Smooth muscle cell (in vitro differentiated cells): ENCODE results near the gene MIB1. TPM values are rescaled to one million over a fixed set of nuclear protein-coding genes. Genes with fewer than 3 reads are reported as not detected.

ENCODE experiments used
- DNase-seq: peaks from one replicate; lab custom pipeline; 2025; ENCODE audit not compliant: unreplicated experiment; lab: John Stamatoyannopoulos, UW
- H2AFZ ChIP-seq: fragments of 200-600 bp; sonication (generic); 2 replicates; pipeline ENCODE4 v1.6.0; 2016; ENCODE audit warnings: antibody characterized with exemption, low read depth, mild to moderate bottlenecking
- H3F3A ChIP-seq: fragments of 200-600 bp; sonication (generic); 2 replicates; pipeline ENCODE4 v1.6.0; 2017; ENCODE audit warnings: antibody characterized with exemption, low read depth
- H3K27ac ChIP-seq: fragments of 200-600 bp; sonication (generic); 2 replicates; pipeline ENCODE4 v1.5.1; 2016; ENCODE audit warnings: low read depth, mild to moderate bottlenecking
- H3K27me3 ChIP-seq: fragments of 200-600 bp; sonication (generic); 2 replicates; pipeline ENCODE4 v1.6.1; 2016; ENCODE audit warnings: low read depth, mild to moderate bottlenecking
- H3K36me3 ChIP-seq: fragments of 200-600 bp; sonication (generic); 2 replicates; pipeline ENCODE4 v1.5.1; 2016; ENCODE audit warnings: low read depth
- H3K4me1 ChIP-seq: fragments of 200-600 bp; sonication (generic); 2 replicates; pipeline ENCODE4 v1.5.1; 2016; ENCODE audit warnings: low read depth
- H3K4me2 ChIP-seq: fragments of 200-600 bp; sonication (generic); 2 replicates; pipeline ENCODE4 v1.6.0; 2016; ENCODE audit warnings: mild to moderate bottlenecking
- H3K4me3 ChIP-seq: fragments of 200-600 bp; sonication (generic); 2 replicates; pipeline ENCODE4 v1.5.1; 2016; ENCODE audit warnings: mild to moderate bottlenecking
- H3K79me2 ChIP-seq: fragments of 200-600 bp; sonication (generic); 2 replicates; pipeline ENCODE4 v1.6.0; 2016; ENCODE audit warnings: low read depth, mild to moderate bottlenecking
- H3K9ac ChIP-seq: fragments of 200-600 bp; sonication (generic); 2 replicates; pipeline ENCODE4 v1.6.0; 2016; ENCODE audit warnings: low read depth
- H3K9me3 ChIP-seq: fragments of 200-600 bp; sonication (generic); replicated peaks from 2 replicates; pipeline ENCODE4 v1.5.1; 2016; ENCODE audit warnings: low read depth
- H4K20me1 ChIP-seq: fragments of 200-600 bp; sonication (generic); 2 replicates; pipeline ENCODE4 v1.6.0; 2016; ENCODE audit warnings: low read depth
- WGBS: methylation state at CpG from one replicate; pipeline ENCODE4 v1.1.7; 2016; ENCODE audit warnings: low lambda C conversion rate; 5-methylcytosine and 5-hydroxymethylcytosine counted together
- polyA plus RNA-seq: library from polyadenylated mRNA; unstranded; fragments of >200 nt; fragmentation: Nextera tagmentation; extraction: Ambion mirVana; gene quantifications from 2 replicates; pipeline ENCODE4 v1.2.1, GENCODE V29; 2016
- total RNA-seq: library from RNA; depleted of rRNA; stranded (reverse); fragments of >200 nt; gene quantifications from 2 replicates; pipeline ENCODE4 v1.2.3, GENCODE V29; 2014
- TF ChIP-seq, protein P1 (sequence below): fragments of 200-600 bp; sonication (generic); IDR thresholded peaks from 2 replicates; pipeline ENCODE4 v1.5.1; 2017; ENCODE audit warnings: borderline replicate concordance, mild to moderate bottlenecking, antibody characterized with exemption; ENCODE audit not compliant: insufficient read depth, poor library complexity, severe bottlenecking

The MIB1 gene
- total and polyA plus RNA-seq, 2 experiments from 2014 or later: 9.2 to 69.1 TPM

DNA sequence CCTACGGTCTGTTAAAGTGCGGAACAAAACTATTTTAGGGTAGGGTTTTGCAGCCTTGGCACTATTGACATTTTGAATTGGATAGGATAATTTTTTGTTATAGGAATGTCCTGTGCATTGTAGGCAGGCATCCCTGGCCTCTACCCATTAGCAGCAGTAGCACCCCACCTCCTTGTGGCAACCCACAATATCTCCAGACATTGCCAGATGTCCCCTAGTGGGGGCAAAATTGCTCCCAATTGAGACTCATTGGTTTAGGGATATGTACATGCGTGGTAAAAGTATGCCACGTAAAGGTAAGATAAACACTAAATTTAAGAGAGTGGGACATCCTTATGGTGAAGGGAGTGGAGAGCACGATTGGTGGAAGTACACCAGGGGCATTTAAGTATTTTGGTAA lies 4.6 kb downstream of the MIB1 start:
- Histone ChIP-seq H3K27me3 (no peaks in the 10 kb centered on the region), H3K79me2 (peaks cover 89% of the 10 kb centered on the region), H3K27ac (no peak overlapping the region), H2AFZ (no peak overlapping the region), H3K4me2 (no peak overlapping the region), H4K20me1 (peaks cover 88% of the 10 kb centered on the region), H3K9me3 (no peaks in the 10 kb centered on the region), H3K4me3 (no peak overlapping the region), H3F3A (no peaks in the 10 kb centered on the region), H3K4me1 (peaks cover 44% of the 10 kb centered on the region), H3K9ac (no peak overlapping the region), H3K36me3 (no peaks in the 10 kb centered on the region)
- TF ChIP-seq, protein P1, sequence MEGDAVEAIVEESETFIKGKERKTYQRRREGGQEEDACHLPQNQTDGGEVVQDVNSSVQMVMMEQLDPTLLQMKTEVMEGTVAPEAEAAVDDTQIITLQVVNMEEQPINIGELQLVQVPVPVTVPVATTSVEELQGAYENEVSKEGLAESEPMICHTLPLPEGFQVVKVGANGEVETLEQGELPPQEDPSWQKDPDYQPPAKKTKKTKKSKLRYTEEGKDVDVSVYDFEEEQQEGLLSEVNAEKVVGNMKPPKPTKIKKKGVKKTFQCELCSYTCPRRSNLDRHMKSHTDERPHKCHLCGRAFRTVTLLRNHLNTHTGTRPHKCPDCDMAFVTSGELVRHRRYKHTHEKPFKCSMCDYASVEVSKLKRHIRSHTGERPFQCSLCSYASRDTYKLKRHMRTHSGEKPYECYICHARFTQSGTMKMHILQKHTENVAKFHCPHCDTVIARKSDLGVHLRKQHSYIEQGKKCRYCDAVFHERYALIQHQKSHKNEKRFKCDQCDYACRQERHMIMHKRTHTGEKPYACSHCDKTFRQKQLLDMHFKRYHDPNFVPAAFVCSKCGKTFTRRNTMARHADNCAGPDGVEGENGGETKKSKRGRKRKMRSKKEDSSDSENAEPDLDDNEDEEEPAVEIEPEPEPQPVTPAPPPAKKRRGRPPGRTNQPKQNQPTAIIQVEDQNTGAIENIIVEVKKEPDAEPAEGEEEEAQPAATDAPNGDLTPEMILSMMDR: no peak
- DNase-seq: no peak
- 97% methylated on average over 5 of the region's 5 CpGs for WGBS

DNA sequence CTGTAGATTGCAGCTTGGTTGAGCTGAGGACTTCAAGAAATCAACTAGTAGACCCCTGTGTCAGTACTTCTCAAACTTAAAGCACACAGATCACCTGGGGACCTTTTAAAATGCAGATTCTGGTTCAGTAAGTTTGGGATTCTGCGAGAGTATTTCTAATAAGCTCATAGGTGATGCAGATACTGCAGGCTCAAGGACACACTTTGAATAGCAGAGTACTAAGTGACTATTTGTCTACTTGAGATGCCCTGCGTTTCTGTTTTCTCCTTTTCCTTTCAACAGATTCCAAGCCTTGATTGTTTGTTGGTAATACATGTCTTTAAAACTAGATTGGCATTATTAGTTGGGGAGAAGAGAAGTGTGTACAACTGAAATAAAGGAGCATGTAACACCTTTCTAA lies 6.7 kb downstream of the MIB1 start:
- H3K4me3 ChIP-seq: no peak overlapping the region
- H4K20me1 ChIP-seq: peaks cover 100% of the 10 kb centered on the region
- H2AFZ ChIP-seq: no peak overlapping the region
- H3F3A ChIP-seq: no peaks in the 10 kb centered on the region
- peak overlapping the region; percentile 12 for H3K4me2 ChIP-seq
- TF ChIP-seq, protein P1: no peak
- no peak overlapping the region for H3K27ac ChIP-seq
- peaks cover 42% of the 10 kb centered on the region for H3K4me1 ChIP-seq
- WGBS: 78% methylated on average over 2 of the region's 2 CpGs
- H3K9ac ChIP-seq: peak overlapping the region; percentile 14
- no peaks in the 10 kb centered on the region for H3K27me3 ChIP-seq
- H3K9me3 ChIP-seq: no peaks in the 10 kb centered on the region
- H3K79me2 ChIP-seq: peaks cover 100% of the 10 kb centered on the region
- no peaks in the 10 kb centered on the region for H3K36me3 ChIP-seq
- DNase-seq: no peak

DNA sequence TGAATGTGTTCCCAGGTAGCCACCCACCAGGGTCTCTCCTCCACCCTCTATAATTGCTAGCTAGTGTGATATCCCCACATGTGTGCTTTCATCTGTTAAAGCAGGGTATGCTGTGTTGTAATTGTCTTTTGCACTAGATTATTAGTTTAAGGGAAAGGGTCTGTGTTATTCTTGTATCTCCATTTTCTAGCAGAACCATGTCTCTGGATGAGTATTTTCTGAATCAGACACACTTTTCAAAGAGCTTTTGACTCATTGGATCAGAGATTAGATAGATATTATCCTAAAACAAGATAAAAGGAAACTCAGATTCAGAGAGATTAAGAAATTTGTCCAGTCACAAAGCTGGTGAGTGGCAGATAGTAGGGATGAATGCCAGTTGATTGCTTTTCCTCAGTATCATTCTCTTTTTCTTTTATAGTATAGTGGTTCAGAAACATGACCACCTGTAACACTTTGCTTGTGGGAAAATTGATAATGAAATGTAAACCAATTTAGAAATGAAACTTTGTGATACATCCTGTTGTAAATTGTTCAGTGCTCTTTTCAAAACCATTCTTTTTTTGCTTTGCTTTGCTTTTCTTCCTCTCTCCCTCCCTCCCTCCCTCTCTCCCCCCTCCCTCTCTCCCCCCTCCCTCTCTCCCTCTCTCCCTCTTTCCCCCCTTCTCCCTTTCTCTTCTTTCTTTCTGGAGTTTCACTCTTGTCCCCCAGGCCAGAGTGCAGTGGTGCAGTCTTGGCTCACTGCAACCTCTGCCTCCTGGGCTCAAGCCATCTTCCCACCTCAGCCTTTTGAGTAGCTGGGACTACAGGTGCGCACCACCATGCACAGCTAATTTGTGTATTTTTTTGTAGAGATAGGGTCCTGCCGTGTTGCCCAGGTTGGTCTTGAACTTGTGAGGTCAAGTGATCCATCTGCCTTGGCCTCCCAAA lies 7.4 kb downstream of the MIB1 start:
- H3F3A ChIP-seq: no peaks in the 10 kb centered on the region
- peaks cover 36% of the 10 kb centered on the region for H3K4me1 ChIP-seq
- TF ChIP-seq, protein P1: no peak
- peak overlapping the region; percentile 12 for H3K4me2 ChIP-seq
- H3K36me3 ChIP-seq: no peaks in the 10 kb centered on the region
- no peak overlapping the region for H3K4me3 ChIP-seq
- peaks cover 100% of the 10 kb centered on the region for H3K79me2 ChIP-seq
- no peaks in the 10 kb centered on the region for H3K27me3 ChIP-seq
- H3K9me3 ChIP-seq: no peaks in the 10 kb centered on the region
- H2AFZ ChIP-seq: no peak overlapping the region
- DNase-seq: no peak
- H4K20me1 ChIP-seq: peaks cover 100% of the 10 kb centered on the region
- WGBS: 100% methylated on average over 2 of the region's 2 CpGs
- H3K9ac ChIP-seq: no peak overlapping the region
- H3K27ac ChIP-seq: no peak overlapping the region
